Esophagus squamous epithelium (tissue), 5 donors: Measurements from ENCODE around the gene MUC4. TPM values are rescaled to one million over a fixed set of nuclear protein-coding genes. Genes with fewer than 3 reads are reported as not detected.

Experiments
- DNase-seq: peaks from one replicate; lab custom pipeline; 2025; lab: John Stamatoyannopoulos, UW
- H3K27ac ChIP-seq, 4 donors: fragments of 200-600 bp; sonication (generic); one replicate each; pipeline ENCODE4 v1.5.1; 2016 to 2019; ENCODE audit warnings: mild to moderate bottlenecking in 1 of 4
- H3K27me3 ChIP-seq, 4 donors: fragments of 200-600 bp; sonication (generic); 1 replicate in 3 of 4; 2 replicates in 1 of 4; pipeline versions ENCODE4 v1.5.1 to v1.6.0; 2017 to 2021; ENCODE audit warnings: antibody characterized with exemption in 1 of 4
- H3K36me3 ChIP-seq, 3 donors: fragments of 200-600 bp; sonication (generic); one replicate each; pipeline ENCODE4 v1.5.1; 2016 to 2019
- H3K4me1 ChIP-seq, 3 donors: fragments of 200-600 bp; sonication (generic); one replicate each; pipeline ENCODE4 v1.5.1; 2017 to 2019
- H3K4me3 ChIP-seq, 4 donors: fragments of 200-600 bp; sonication (generic); 1 replicate in 3 of 4; 2 replicates in 1 of 4; pipeline ENCODE4 v1.5.1; 2016 to 2019; ENCODE audit warnings: mild to moderate bottlenecking in 2 of 4, moderate library complexity in 1 of 4
- H3K9me3 ChIP-seq, 3 donors: fragments of 200-600 bp; sonication (generic); one replicate each; pipeline ENCODE4 v1.5.1; 2016 to 2019
- POLR2A ChIP-seq, 4 donors: fragments of 450-650 bp; IDR thresholded peaks; one replicate each; pipeline ENCODE4 v1.6.1; 2017; ENCODE audit warnings: antibody characterized with exemption in 4 of 4, mild to moderate bottlenecking in 4 of 4, moderate library complexity in 3 of 4
- WGBS, 2 donors: methylation state at CpG; one replicate each; pipeline ENCODE4 v1.1.5; 2018; 5-methylcytosine and 5-hydroxymethylcytosine counted together
- intact Hi-C: fragments of 100-400 bp; cut with DNase I; formaldehyde crosslinking; loops from one replicate; pipeline ENCODE4 v1.15.0; 2022
- total RNA-seq, 4 donors: library from RNA; depleted of rRNA; stranded (reverse); fragments of >200 nt; gene quantifications; one replicate each; pipeline ENCODE4 v1.1.0, GENCODE V29; 2016
- TF ChIP-seq, protein P1 (sequence below), 6 experiments: fragments of 450-650 bp in 4 of 6; fragments of 200-600 bp in 2 of 6; sonication (generic) in 2 of 6; IDR thresholded peaks; one replicate each; pipeline ENCODE4 v1.5.1; 2016 to 2019; ENCODE audit warnings: antibody characterized with exemption in 6 of 6, mild to moderate bottlenecking in 4 of 6, moderate library complexity in 4 of 6
- donor health status: DM: yes; HTN: yes; CAD: no.

The MUC4 gene, protein sequence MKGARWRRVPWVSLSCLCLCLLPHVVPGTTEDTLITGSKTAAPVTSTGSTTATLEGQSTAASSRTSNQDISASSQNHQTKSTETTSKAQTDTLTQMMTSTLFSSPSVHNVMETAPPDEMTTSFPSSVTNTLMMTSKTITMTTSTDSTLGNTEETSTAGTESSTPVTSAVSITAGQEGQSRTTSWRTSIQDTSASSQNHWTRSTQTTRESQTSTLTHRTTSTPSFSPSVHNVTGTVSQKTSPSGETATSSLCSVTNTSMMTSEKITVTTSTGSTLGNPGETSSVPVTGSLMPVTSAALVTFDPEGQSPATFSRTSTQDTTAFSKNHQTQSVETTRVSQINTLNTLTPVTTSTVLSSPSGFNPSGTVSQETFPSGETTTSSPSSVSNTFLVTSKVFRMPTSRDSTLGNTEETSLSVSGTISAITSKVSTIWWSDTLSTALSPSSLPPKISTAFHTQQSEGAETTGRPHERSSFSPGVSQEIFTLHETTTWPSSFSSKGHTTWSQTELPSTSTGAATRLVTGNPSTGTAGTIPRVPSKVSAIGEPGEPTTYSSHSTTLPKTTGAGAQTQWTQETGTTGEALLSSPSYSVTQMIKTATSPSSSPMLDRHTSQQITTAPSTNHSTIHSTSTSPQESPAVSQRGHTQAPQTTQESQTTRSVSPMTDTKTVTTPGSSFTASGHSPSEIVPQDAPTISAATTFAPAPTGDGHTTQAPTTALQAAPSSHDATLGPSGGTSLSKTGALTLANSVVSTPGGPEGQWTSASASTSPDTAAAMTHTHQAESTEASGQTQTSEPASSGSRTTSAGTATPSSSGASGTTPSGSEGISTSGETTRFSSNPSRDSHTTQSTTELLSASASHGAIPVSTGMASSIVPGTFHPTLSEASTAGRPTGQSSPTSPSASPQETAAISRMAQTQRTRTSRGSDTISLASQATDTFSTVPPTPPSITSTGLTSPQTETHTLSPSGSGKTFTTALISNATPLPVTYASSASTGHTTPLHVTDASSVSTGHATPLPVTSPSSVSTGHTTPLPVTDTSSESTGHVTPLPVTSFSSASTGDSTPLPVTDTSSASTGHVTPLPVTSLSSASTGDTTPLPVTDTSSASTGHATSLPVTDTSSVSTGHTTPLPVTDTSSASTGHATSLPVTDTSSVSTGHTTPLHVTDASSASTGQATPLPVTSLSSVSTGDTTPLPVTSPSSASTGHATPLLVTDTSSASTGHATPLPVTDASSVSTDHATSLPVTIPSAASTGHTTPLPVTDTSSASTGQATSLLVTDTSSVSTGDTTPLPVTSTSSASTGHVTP (N-terminal part only)
- total RNA-seq: 10 to 100 TPM; 11.1 to 51.6 (median 32.2) TPM

DNA sequence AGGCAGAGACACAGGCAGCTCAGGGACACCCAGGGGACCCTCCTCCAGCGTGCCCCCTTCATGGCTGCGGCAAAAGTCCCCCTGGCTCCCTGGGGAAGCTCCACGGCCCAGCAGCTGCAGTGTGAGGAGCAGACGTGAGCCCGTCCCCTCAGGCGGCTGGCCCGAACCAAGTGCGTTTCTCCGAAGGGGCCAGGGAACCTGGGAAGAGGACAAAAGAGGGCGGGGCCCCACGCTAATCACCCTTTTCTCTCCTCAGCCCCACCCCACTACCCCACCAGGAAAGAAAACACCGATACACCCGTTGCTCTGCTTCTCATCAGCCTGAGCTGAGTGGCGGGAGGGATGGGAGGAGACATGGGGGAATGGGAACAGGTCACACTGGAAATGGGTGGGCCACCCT lies at the start of gene MUC4:
Gene MUC4 (minus strand): TSS at position 174 of the 400 bp plus-strand sequence. CDS start 112 bp downstream, at position 62.
- Histone ChIP-seq H3K4me3 (peak within 1 kb of the TSS in 3 of 4 donors; percentile 9 to 43 (median 28)), H3K4me1 (peaks cover 0 to 12% (median 0%) of the 10 kb centered on the region in 3 donors), H3K9me3 (no peaks in the 10 kb centered on the region), H3K27ac (peak within 1 kb of the TSS in 1 of 4 donors; percentile 41), H3K36me3 (no peaks in the 10 kb centered on the region), H3K27me3 (peaks cover 0 to 38% (median 0%) of the 10 kb centered on the region in 4 donors)
- intact Hi-C loops: no loop called here
- 7 to 11% methylated on average over 3 to 7 of the region's 14 CpGs for WGBS, 2 donors
- TF ChIP-seq POLR2A (IDR thresholded peaks at IDR 0.05): peak in 1 of 4 donors; percentile 39
- TF ChIP-seq, protein P1, sequence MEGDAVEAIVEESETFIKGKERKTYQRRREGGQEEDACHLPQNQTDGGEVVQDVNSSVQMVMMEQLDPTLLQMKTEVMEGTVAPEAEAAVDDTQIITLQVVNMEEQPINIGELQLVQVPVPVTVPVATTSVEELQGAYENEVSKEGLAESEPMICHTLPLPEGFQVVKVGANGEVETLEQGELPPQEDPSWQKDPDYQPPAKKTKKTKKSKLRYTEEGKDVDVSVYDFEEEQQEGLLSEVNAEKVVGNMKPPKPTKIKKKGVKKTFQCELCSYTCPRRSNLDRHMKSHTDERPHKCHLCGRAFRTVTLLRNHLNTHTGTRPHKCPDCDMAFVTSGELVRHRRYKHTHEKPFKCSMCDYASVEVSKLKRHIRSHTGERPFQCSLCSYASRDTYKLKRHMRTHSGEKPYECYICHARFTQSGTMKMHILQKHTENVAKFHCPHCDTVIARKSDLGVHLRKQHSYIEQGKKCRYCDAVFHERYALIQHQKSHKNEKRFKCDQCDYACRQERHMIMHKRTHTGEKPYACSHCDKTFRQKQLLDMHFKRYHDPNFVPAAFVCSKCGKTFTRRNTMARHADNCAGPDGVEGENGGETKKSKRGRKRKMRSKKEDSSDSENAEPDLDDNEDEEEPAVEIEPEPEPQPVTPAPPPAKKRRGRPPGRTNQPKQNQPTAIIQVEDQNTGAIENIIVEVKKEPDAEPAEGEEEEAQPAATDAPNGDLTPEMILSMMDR (IDR thresholded peaks at IDR 0.05): no peak
- no peak for DNase-seq

DNA sequence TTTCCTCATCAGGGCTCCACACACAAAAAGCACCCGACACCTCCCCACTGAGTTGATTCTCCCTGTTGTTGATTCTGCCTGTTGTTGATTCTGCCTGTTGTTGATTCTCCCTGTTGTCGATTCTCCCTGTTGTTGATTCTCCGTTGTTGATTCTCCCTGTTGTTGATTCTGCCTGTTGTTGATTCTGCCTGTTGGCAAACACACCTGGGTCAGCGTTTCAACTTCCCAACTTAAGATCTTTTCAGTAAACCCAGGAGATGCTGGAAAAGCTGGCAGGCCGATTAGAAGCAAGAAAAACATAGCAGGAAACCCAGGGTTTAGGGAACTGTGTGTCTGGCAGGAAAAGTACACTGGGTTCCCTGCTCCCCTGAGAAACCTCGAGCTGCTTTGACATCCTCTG lies 48.7 kb upstream of the MUC4 start:
- 42 to 70% methylated on average over 5 to 6 of the region's 6 CpGs for WGBS, 2 donors
- TF ChIP-seq, protein P1 (IDR thresholded peaks at IDR 0.05): no peak
- no peak for TF ChIP-seq POLR2A (IDR thresholded peaks at IDR 0.05)
- Histone ChIP-seq H3K9me3 (no peaks in the 10 kb centered on the region), H3K4me1 (peaks cover 13 to 44% (median 18%) of the 10 kb centered on the region in 3 donors), H3K27me3 (no peaks in the 10 kb centered on the region), H3K36me3 (peaks cover 0 to 8% (median 0%) of the 10 kb centered on the region in 3 donors), H3K4me3 (no peak overlapping the region), H3K27ac (peak overlapping the region in 2 of 4 donors; percentile 5 to 20)
- DNase-seq: no peak
- intact Hi-C loops: loop anchor here (5.0 kb wide), 1 partner anchor 37 kb away; no protein-coding TSS in a partner anchor

- Histone ChIP-seq H3K9me3 (no peaks in the 10 kb centered on the region), H3K36me3 (peaks cover 0 to 5% (median 0%) of the 10 kb centered on the region in 3 donors), H3K27me3 (no peaks in the 10 kb centered on the region), H3K4me1 (peaks cover 13 to 49% (median 18%) of the 10 kb centered on the region in 3 donors), H3K27ac (peak overlapping the region; percentile 5 to 60 (median 28)), H3K4me3 (no peak overlapping the region)
- TF ChIP-seq, protein P1 (IDR thresholded peaks at IDR 0.05): no peak
- peak in 1 of 4 donors; percentile 22 for TF ChIP-seq POLR2A (IDR thresholded peaks at IDR 0.05)
- no peak for DNase-seq
- intact Hi-C loops: loop anchor here (5.0 kb wide), 1 partner anchor 37 kb away; no protein-coding TSS in a partner anchor
- WGBS, 2 donors: 53 to 54% methylated on average over 23 of the region's 23 CpGs
Observed at GRCh38 chr3:195859846-195860411, 48.2 kb upstream of the MUC4 start.

- no peak for DNase-seq
- Histone ChIP-seq H3K36me3 (peaks cover 0 to 5% (median 0%) of the 10 kb centered on the region in 3 donors), H3K9me3 (no peaks in the 10 kb centered on the region), H3K4me1 (peaks cover 12 to 54% (median 18%) of the 10 kb centered on the region in 3 donors), H3K27me3 (no peaks in the 10 kb centered on the region), H3K27ac (peak overlapping the region in 2 of 4 donors; percentile 35 to 60), H3K4me3 (peak overlapping the region in 1 of 4 donors; percentile 21)
- WGBS, 2 donors: 19 to 27% methylated on average over 18 to 21 of the region's 21 CpGs
- TF ChIP-seq, protein P1 (IDR thresholded peaks at IDR 0.05): peak; percentile 88 to 99 (median 98)
- TF ChIP-seq POLR2A (IDR thresholded peaks at IDR 0.05): no peak
- intact Hi-C loops: no loop called here
Observed at GRCh38 chr3:195859061-195859845, 47.5 kb upstream of the MUC4 start.
